ENCODE measurements around the gene TMEM125. TPM values are rescaled to one million over a fixed set of nuclear protein-coding genes. Genes with fewer than 3 reads are reported as not detected.

Gene TMEM125
- total and polyA plus RNA-seq, 10 of the 15 experiments (the other 5 are each of a cell fraction or from before 2014, with no cell fraction given): 0.28 TPM; not detected in 9

DNA sequence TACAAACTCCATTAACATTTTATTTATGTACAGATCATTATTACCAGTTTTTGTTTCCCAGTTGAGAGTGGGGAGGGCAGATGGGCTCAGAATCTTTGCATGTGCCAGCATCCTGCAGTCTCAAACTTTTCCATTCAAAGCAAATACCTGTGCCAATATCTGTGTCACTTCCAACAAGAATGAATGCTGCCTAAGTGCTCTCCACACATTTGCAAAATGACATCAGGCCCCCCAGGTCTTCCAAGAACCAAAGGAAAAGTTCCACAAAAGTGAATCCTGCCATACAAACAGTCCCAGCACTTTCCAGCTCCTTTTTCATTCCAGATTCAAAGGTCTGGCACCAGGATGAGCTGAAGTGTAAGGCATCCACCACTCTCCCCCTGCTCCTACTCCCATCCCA is 29.3 kb downstream of the TMEM125 start (continued):
- TF ChIP-seq, protein P1, sequence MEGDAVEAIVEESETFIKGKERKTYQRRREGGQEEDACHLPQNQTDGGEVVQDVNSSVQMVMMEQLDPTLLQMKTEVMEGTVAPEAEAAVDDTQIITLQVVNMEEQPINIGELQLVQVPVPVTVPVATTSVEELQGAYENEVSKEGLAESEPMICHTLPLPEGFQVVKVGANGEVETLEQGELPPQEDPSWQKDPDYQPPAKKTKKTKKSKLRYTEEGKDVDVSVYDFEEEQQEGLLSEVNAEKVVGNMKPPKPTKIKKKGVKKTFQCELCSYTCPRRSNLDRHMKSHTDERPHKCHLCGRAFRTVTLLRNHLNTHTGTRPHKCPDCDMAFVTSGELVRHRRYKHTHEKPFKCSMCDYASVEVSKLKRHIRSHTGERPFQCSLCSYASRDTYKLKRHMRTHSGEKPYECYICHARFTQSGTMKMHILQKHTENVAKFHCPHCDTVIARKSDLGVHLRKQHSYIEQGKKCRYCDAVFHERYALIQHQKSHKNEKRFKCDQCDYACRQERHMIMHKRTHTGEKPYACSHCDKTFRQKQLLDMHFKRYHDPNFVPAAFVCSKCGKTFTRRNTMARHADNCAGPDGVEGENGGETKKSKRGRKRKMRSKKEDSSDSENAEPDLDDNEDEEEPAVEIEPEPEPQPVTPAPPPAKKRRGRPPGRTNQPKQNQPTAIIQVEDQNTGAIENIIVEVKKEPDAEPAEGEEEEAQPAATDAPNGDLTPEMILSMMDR (IDR thresholded peaks at IDR 0.05 in 2 of 3, conservative IDR thresholded peaks at IDR 0.05 in 1 of 3; ENCODE audit: control insufficient read depth in 2 of 3, extremely low read depth in 1 of 3, insufficient read depth in 1 of 3, low read depth in 3 of 3, low read length in 3 of 3): no peak
- no peak for TF ChIP-seq TBL1XR1 (IDR thresholded peaks at IDR 0.05; ENCODE audit: low read depth, low read length)
- no peak for TF ChIP-seq CBFB (IDR thresholded peaks at IDR 0.05; ENCODE audit: low read depth)
- no peak for TF ChIP-seq MEF2B (IDR thresholded peaks at IDR 0.05; ENCODE audit: partially characterized antibody, poor library complexity, severe bottlenecking)
- no peak for TF ChIP-seq SREBF2 (IDR thresholded peaks at IDR 0.05; ENCODE audit: low read length)
- TF ChIP-seq, protein P2, sequence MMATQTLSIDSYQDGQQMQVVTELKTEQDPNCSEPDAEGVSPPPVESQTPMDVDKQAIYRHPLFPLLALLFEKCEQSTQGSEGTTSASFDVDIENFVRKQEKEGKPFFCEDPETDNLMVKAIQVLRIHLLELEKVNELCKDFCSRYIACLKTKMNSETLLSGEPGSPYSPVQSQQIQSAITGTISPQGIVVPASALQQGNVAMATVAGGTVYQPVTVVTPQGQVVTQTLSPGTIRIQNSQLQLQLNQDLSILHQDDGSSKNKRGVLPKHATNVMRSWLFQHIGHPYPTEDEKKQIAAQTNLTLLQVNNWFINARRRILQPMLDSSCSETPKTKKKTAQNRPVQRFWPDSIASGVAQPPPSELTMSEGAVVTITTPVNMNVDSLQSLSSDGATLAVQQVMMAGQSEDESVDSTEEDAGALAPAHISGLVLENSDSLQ (IDR thresholded peaks at IDR 0.05): no peak
- TF ChIP-seq YY1 (IDR thresholded peaks at IDR 0.05; ENCODE audit: low read depth, low read length): no peak
- TF ChIP-seq, protein P3, sequence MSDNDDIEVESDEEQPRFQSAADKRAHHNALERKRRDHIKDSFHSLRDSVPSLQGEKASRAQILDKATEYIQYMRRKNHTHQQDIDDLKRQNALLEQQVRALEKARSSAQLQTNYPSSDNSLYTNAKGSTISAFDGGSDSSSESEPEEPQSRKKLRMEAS (IDR thresholded peaks at IDR 0.05; ENCODE audit: low read depth, low read length): no peak
- no peak for TF ChIP-seq PML (IDR thresholded peaks at IDR 0.05; ENCODE audit: low read length)
- no peak for TF ChIP-seq SRF (IDR thresholded peaks at IDR 0.05; ENCODE audit: low read depth in 2 of 2, low read length in 2 of 2)

Data from GM12878 (cell line).